ENCODE results near the gene SPINK7. TPM values are rescaled to one million over a fixed set of nuclear protein-coding genes. Genes with fewer than 3 reads are reported as not detected.

Gene SPINK7
- total RNA-seq, 2 experiments from 2014 or later, result not detected

Other genes with a start within 250 kb of the SPINK7 start
- not detected for gene SPINK5, start 248.4 kb upstream of the SPINK7 start, total RNA-seq
- gene SPINK14, start 143.9 kb upstream of the SPINK7 start, total RNA-seq, result not detected
- gene SPINK6, start 109.4 kb upstream of the SPINK7 start, total RNA-seq, result not detected
- not detected for gene MARCOL, start 73.9 kb upstream of the SPINK7 start, total RNA-seq
- gene SPINK13, start 43.6 kb upstream of the SPINK7 start, total RNA-seq, result not detected
- not detected for gene SPINK9, start 23.1 kb downstream of the SPINK7 start, total RNA-seq
- gene FBXO38, start 71.5 kb downstream of the SPINK7 start, total RNA-seq, result 10 to 100 TPM; 60.5 to 65.8 TPM

All from activated naive CD8-positive, alpha-beta T cell treated with anti-CD3 and anti-CD28 coated beads, Interleukin-2, amount 10 ng/mL, durations not matched to agents 7 days and 5 days (primary cell).